ENCODE data around the gene CTNNA1. TPM values are rescaled to one million over a fixed set of nuclear protein-coding genes. Genes with fewer than 3 reads are reported as not detected.

The CTNNA1 gene
- total RNA-seq, 1 donor from 2014 or later: 397 TPM

- no peak overlapping the region for H3K4me3 ChIP-seq (ENCODE audit: low read depth, low read length)
- no peaks in the 10 kb centered on the region for H3K36me3 ChIP-seq (ENCODE audit: control insufficient read depth, insufficient read depth, low read length)
- no peaks in the 10 kb centered on the region for H3K27me3 ChIP-seq (ENCODE audit: control insufficient read depth, insufficient read depth, low read length)
- TF ChIP-seq CTCF (IDR thresholded peaks at IDR 0.05; ENCODE audit: insufficient read depth, low read length, poor library complexity, severe bottlenecking): no peak
- DNase-seq (ENCODE audit: low read depth): no peak
These were observed 199.7 kb downstream of the CTNNA1 start for GRCh38 chr5:138952962-138953361.

GRCh38 chr5:138953387-138954256 lies 200.4 kb downstream of the CTNNA1 start:
- Histone ChIP-seq H3K4me3 (ENCODE audit: low read depth, low read length) (no peak overlapping the region), H3K36me3 (ENCODE audit: control insufficient read depth, insufficient read depth, low read length) (no peaks in the 10 kb centered on the region), H3K27me3 (ENCODE audit: control insufficient read depth, insufficient read depth, low read length) (no peaks in the 10 kb centered on the region)
- no peak for DNase-seq (ENCODE audit: low read depth)
- no peak for TF ChIP-seq CTCF (IDR thresholded peaks at IDR 0.05; ENCODE audit: insufficient read depth, low read length, poor library complexity, severe bottlenecking)

- TF ChIP-seq CTCF (IDR thresholded peaks at IDR 0.05; ENCODE audit: insufficient read depth, low read length, poor library complexity, severe bottlenecking): no peak
- H3K27me3 ChIP-seq (ENCODE audit: control insufficient read depth, insufficient read depth, low read length): no peaks in the 10 kb centered on the region
- no peak for DNase-seq (ENCODE audit: low read depth)
- H3K36me3 ChIP-seq (ENCODE audit: control insufficient read depth, insufficient read depth, low read length): no peaks in the 10 kb centered on the region
- H3K4me3 ChIP-seq (ENCODE audit: low read depth, low read length): no peak overlapping the region
These were observed 201.2 kb downstream of the CTNNA1 start for GRCh38 chr5:138954257-138955012.

- no peaks in the 10 kb centered on the region for H3K36me3 ChIP-seq (ENCODE audit: control insufficient read depth, insufficient read depth, low read length)
- H3K4me3 ChIP-seq (ENCODE audit: low read depth, low read length): no peak overlapping the region
- TF ChIP-seq CTCF (IDR thresholded peaks at IDR 0.05; ENCODE audit: insufficient read depth, low read length, poor library complexity, severe bottlenecking): no peak
- no peak for DNase-seq (ENCODE audit: low read depth)
- no peaks in the 10 kb centered on the region for H3K27me3 ChIP-seq (ENCODE audit: control insufficient read depth, insufficient read depth, low read length)
These were observed 201.9 kb downstream of the CTNNA1 start for GRCh38 chr5:138955013-138955660.

- TF ChIP-seq CTCF (IDR thresholded peaks at IDR 0.05; ENCODE audit: insufficient read depth, low read length, poor library complexity, severe bottlenecking): no peak
- H3K4me3 ChIP-seq (ENCODE audit: low read depth, low read length): no peak overlapping the region
- no peaks in the 10 kb centered on the region for H3K27me3 ChIP-seq (ENCODE audit: control insufficient read depth, insufficient read depth, low read length)
- H3K36me3 ChIP-seq (ENCODE audit: control insufficient read depth, insufficient read depth, low read length): no peaks in the 10 kb centered on the region
- no peak for DNase-seq (ENCODE audit: low read depth)
These were observed 202.6 kb downstream of the CTNNA1 start for GRCh38 chr5:138955671-138956295.

All from kidney epithelial cell (primary cell).